ENCODE data around the gene PALLD.

Gene PALLD

DNA sequence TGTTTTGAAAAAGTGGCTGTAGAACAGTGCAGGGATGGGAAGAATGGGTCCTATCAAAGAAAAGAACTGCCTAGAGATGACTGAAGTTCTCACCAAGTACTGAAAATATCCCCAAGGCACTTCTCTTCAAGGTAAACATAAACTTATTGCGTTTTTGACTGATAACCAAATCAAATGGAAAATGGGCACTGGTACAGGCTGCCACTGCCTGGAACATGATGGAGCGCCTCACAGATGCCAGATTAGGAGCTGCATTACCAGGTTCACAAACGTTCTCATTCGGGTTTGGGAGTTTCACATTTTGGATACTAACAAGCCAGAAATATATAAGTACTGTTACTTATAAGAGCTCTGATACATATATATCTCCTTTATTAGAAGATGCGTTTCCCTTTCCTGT is 371.9 kb downstream of the PALLD start:
- H3F3A ChIP-seq (ENCODE audit: insufficient read depth, low read length) = no peaks in the 10 kb centered on the region
- H3K36me3 ChIP-seq (ENCODE audit: insufficient read depth, low read length) = no peaks in the 10 kb centered on the region
- TF ChIP-seq, protein P1, sequence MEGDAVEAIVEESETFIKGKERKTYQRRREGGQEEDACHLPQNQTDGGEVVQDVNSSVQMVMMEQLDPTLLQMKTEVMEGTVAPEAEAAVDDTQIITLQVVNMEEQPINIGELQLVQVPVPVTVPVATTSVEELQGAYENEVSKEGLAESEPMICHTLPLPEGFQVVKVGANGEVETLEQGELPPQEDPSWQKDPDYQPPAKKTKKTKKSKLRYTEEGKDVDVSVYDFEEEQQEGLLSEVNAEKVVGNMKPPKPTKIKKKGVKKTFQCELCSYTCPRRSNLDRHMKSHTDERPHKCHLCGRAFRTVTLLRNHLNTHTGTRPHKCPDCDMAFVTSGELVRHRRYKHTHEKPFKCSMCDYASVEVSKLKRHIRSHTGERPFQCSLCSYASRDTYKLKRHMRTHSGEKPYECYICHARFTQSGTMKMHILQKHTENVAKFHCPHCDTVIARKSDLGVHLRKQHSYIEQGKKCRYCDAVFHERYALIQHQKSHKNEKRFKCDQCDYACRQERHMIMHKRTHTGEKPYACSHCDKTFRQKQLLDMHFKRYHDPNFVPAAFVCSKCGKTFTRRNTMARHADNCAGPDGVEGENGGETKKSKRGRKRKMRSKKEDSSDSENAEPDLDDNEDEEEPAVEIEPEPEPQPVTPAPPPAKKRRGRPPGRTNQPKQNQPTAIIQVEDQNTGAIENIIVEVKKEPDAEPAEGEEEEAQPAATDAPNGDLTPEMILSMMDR (IDR thresholded peaks at IDR 0.05; ENCODE audit: low read length) = no peak
- no peak for TF ChIP-seq EZH2 (IDR thresholded peaks at IDR 0.05; ENCODE audit: borderline replicate concordance, low read length)
- no peak overlapping the region for H3K4me2 ChIP-seq (ENCODE audit: low read length)
- H3K79me2 ChIP-seq (ENCODE audit: insufficient read depth, low read length) = no peaks in the 10 kb centered on the region
- no peak overlapping the region for H2AFZ ChIP-seq (ENCODE audit: low read length)
- H3K27ac ChIP-seq (ENCODE audit: low read depth, low read length, poor library complexity, severe bottlenecking) = no peak overlapping the region
- H3K9ac ChIP-seq (ENCODE audit: low read length) = no peak overlapping the region
- no peaks in the 10 kb centered on the region for H3K4me1 ChIP-seq (ENCODE audit: insufficient read depth, low read length, severe bottlenecking)
- no peaks in the 10 kb centered on the region for H3K9me2 ChIP-seq (ENCODE audit: low read depth, low read length)
- H4K20me1 ChIP-seq (ENCODE audit: insufficient read depth, low read length) = no peaks in the 10 kb centered on the region
- H3K9me3 ChIP-seq (ENCODE audit: low read length) = no peaks in the 10 kb centered on the region
- H3K4me3 ChIP-seq (ENCODE audit: low read depth, low read length, poor library complexity, severe bottlenecking) = no peak overlapping the region
- no peaks in the 10 kb centered on the region for H3K27me3 ChIP-seq (ENCODE audit: insufficient read depth, low read length)

DNA sequence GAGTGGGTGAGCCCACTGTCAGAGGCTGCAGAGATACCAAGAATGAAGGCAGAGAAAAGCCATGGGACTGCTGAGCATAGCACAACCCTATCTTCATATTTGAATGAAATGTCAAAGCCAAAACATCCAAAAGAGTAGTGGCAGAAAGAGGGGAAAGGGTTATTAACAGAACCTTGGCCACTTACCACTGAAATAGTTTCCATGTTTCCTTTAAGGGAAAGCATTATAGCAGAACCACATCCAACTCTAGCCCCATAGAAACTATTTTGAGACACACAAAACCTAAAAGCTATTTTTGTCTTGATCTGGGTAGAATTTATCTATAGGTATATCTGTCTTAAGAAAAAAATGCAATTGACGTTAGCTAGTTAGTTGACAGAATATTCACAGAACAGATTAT is 373.2 kb downstream of the PALLD start:
- no peaks in the 10 kb centered on the region for H3K79me2 ChIP-seq (ENCODE audit: insufficient read depth, low read length)
- no peaks in the 10 kb centered on the region for H3F3A ChIP-seq (ENCODE audit: insufficient read depth, low read length)
- no peak overlapping the region for H3K4me3 ChIP-seq (ENCODE audit: low read depth, low read length, poor library complexity, severe bottlenecking)
- H3K36me3 ChIP-seq (ENCODE audit: insufficient read depth, low read length) = no peaks in the 10 kb centered on the region
- H3K27me3 ChIP-seq (ENCODE audit: insufficient read depth, low read length) = no peaks in the 10 kb centered on the region
- H4K20me1 ChIP-seq (ENCODE audit: insufficient read depth, low read length) = no peaks in the 10 kb centered on the region
- no peak overlapping the region for H3K27ac ChIP-seq (ENCODE audit: low read depth, low read length, poor library complexity, severe bottlenecking)
- H2AFZ ChIP-seq (ENCODE audit: low read length) = no peak overlapping the region
- no peak overlapping the region for H3K9ac ChIP-seq (ENCODE audit: low read length)
- no peaks in the 10 kb centered on the region for H3K9me3 ChIP-seq (ENCODE audit: low read length)
- no peak overlapping the region for H3K4me2 ChIP-seq (ENCODE audit: low read length)
- no peaks in the 10 kb centered on the region for H3K4me1 ChIP-seq (ENCODE audit: insufficient read depth, low read length, severe bottlenecking)
- TF ChIP-seq, protein P1 (IDR thresholded peaks at IDR 0.05; ENCODE audit: low read length) = no peak
- TF ChIP-seq EZH2 (IDR thresholded peaks at IDR 0.05; ENCODE audit: borderline replicate concordance, low read length) = no peak
- H3K9me2 ChIP-seq (ENCODE audit: low read depth, low read length) = no peaks in the 10 kb centered on the region

DNA sequence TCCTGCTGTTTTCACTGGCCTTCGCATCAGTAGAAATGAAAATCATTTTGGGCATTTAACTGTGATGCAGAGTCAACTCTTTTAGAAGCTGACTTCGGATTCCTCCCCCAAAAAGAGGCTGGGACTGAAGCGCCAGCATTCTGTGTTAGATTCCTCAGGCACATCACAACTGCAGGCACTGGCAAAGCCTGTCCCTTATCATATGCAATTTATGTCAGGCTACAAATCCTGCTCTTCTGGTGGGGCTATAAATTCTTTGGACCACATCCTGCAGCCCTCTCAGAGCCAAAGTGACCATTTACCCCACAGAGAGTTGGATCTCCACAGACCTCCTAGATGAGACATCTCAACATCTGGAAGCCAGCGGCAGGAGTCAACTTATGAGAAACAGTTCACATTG is 374.8 kb downstream of the PALLD start:
- Histone ChIP-seq H3K9ac (ENCODE audit: low read length) (no peak overlapping the region), H4K20me1 (ENCODE audit: insufficient read depth, low read length) (no peaks in the 10 kb centered on the region), H3K36me3 (ENCODE audit: insufficient read depth, low read length) (no peaks in the 10 kb centered on the region), H3K27me3 (ENCODE audit: insufficient read depth, low read length) (no peaks in the 10 kb centered on the region), H2AFZ (ENCODE audit: low read length) (no peak overlapping the region), H3K9me3 (ENCODE audit: low read length) (no peaks in the 10 kb centered on the region), H3F3A (ENCODE audit: insufficient read depth, low read length) (no peaks in the 10 kb centered on the region), H3K9me2 (ENCODE audit: low read depth, low read length) (no peaks in the 10 kb centered on the region), H3K79me2 (ENCODE audit: insufficient read depth, low read length) (no peaks in the 10 kb centered on the region), H3K27ac (ENCODE audit: low read depth, low read length, poor library complexity, severe bottlenecking) (no peak overlapping the region), H3K4me1 (ENCODE audit: insufficient read depth, low read length, severe bottlenecking) (no peaks in the 10 kb centered on the region), H3K4me2 (ENCODE audit: low read length) (no peak overlapping the region), H3K4me3 (ENCODE audit: low read depth, low read length, poor library complexity, severe bottlenecking) (no peak overlapping the region)
- no peak for TF ChIP-seq EZH2 (IDR thresholded peaks at IDR 0.05; ENCODE audit: borderline replicate concordance, low read length)
- TF ChIP-seq, protein P1 (IDR thresholded peaks at IDR 0.05; ENCODE audit: low read length) = no peak
